ENCODE measurements around the gene GALNT2. TPM values are rescaled to one million over a fixed set of nuclear protein-coding genes. Genes with fewer than 3 reads are reported as not detected.

The GALNT2 gene
- polyA plus RNA-seq, 1 of the 3 experiments (the other 2 are of a cell fraction), result 118 TPM

GRCh38 chr1:230062521-230062920, 4.5 kb upstream of the GALNT2 start:
- ChIA-PET CTCF (no interaction called here), POLR2A (no interaction called here)
- H3K9me2 ChIP-seq, result no peaks in the 10 kb centered on the region
- H3K27ac ChIP-seq (ENCODE audit: low read depth in 2 of 2, low read length in 1 of 2), result no peak overlapping the region
- H3K36me3 ChIP-seq (replicated peaks in 1 of 2; ENCODE audit: control insufficient read depth in 1 of 2, insufficient read depth in 2 of 2, low read length in 1 of 2), result no peaks in the 10 kb centered on the region
- H3K4me3 ChIP-seq (ENCODE audit: low read depth in 2 of 2, low read length in 1 of 2), result no peak overlapping the region
- peaks cover 1% of the 10 kb centered on the region; the same call in 1 of the 2 replicates for H3K79me2 ChIP-seq (ENCODE audit: insufficient read depth)
- H4K20me1 ChIP-seq (ENCODE audit: insufficient read depth), result no peaks in the 10 kb centered on the region
- peaks cover 15% of the 10 kb centered on the region for H3F3A ChIP-seq (replicated peaks; ENCODE audit: insufficient read depth)
- no peak overlapping the region for H2AFZ ChIP-seq (ENCODE audit: low read depth)
- H3K4me1 ChIP-seq (ENCODE audit: control insufficient read depth in 1 of 2, insufficient read depth in 2 of 2, low read depth in 1 of 2, low read length in 1 of 2), result peaks cover 0 to 5% of the 10 kb centered on the region in 2 experiments; a peak in 2 of 4 replicates
- TF ChIP-seq REST (IDR thresholded peaks at IDR 0.05; ENCODE audit: low read depth, low read length) (no peak), SMC3 (IDR thresholded peaks at IDR 0.05; ENCODE audit: low read depth, low read length) (no peak), NRF1 (IDR thresholded peaks at IDR 0.05; ENCODE audit: low read depth, low read length) (no peak), USF2 (IDR thresholded peaks at IDR 0.05; ENCODE audit: borderline replicate concordance, low read depth, low read length) (no peak), JUND (IDR thresholded peaks at IDR 0.05) (no peak), FOSL2 (IDR thresholded peaks at IDR 0.05; ENCODE audit: borderline replicate concordance, low read depth) (no peak), TCF12 (IDR thresholded peaks at IDR 0.05) (no peak), MEF2A (IDR thresholded peaks at IDR 0.05; ENCODE audit: borderline replicate concordance, low read depth) (no peak), IRF3 (IDR thresholded peaks at IDR 0.05; ENCODE audit: low read depth, low read length) (no peak), FOXM1 (IDR thresholded peaks at IDR 0.05; ENCODE audit: low read depth) (no peak)
- H3K9me3 ChIP-seq, result peaks cover 4% of the 10 kb centered on the region; the same call in 1 of the 2 replicates
- H3K4me2 ChIP-seq, result no peak overlapping the region
- H3K27me3 ChIP-seq (ENCODE audit: insufficient read depth), result no peaks in the 10 kb centered on the region
- WGBS (ENCODE audit: low lambda C conversion rate), result 62% methylated on average over 4 of the region's 4 CpGs
- H3K9ac ChIP-seq, result no peak overlapping the region
- no peak for DNase-seq

GRCh38 chr1:230064283-230064682, 2.8 kb upstream of the GALNT2 start:
- Histone ChIP-seq H3F3A (replicated peaks; ENCODE audit: insufficient read depth) (peaks cover 15% of the 10 kb centered on the region), H3K9ac (no peak overlapping the region), H3K4me2 (no peak overlapping the region), H4K20me1 (ENCODE audit: insufficient read depth) (peaks cover 14% of the 10 kb centered on the region), H3K27ac (ENCODE audit: low read depth in 2 of 2, low read length in 1 of 2) (no peak overlapping the region), H3K79me2 (ENCODE audit: insufficient read depth) (peaks cover 19% of the 10 kb centered on the region), H3K9me2 (no peaks in the 10 kb centered on the region), H2AFZ (ENCODE audit: low read depth) (no peak overlapping the region), H3K36me3 (replicated peaks in 1 of 2; ENCODE audit: control insufficient read depth in 1 of 2, insufficient read depth in 2 of 2, low read length in 1 of 2) (no peaks in the 10 kb centered on the region), H3K27me3 (ENCODE audit: insufficient read depth) (no peaks in the 10 kb centered on the region), H3K9me3 (peaks cover 4% of the 10 kb centered on the region; the same call in 1 of the 2 replicates), H3K4me1 (ENCODE audit: control insufficient read depth in 1 of 2, insufficient read depth in 2 of 2, low read depth in 1 of 2, low read length in 1 of 2) (peaks cover 9 to 10% of the 10 kb centered on the region in 2 experiments; a peak in 3 of 4 replicates), H3K4me3 (ENCODE audit: low read depth in 2 of 2, low read length in 1 of 2) (no peak overlapping the region)
- no peak for DNase-seq
- ChIA-PET CTCF (no interaction called here), POLR2A (no interaction called here)
- WGBS (ENCODE audit: low lambda C conversion rate), result 85% methylated on average over 6 of the region's 6 CpGs
- TF ChIP-seq ELF1 (IDR thresholded peaks at IDR 0.05), result no peak
- TF ChIP-seq USF1 (IDR thresholded peaks at IDR 0.05; ENCODE audit: borderline replicate concordance, low read depth), result no peak
- no peak for TF ChIP-seq FOXJ3 (CRISPR knock-in tag; IDR thresholded peaks at IDR 0.05)
- no peak for TF ChIP-seq REST (IDR thresholded peaks at IDR 0.05; ENCODE audit: low read depth, low read length)
- no peak for TF ChIP-seq CTCF (IDR thresholded peaks at IDR 0.05)
- TF ChIP-seq USF2 (IDR thresholded peaks at IDR 0.05; ENCODE audit: borderline replicate concordance, low read depth, low read length), result no peak
